Measurements from ENCODE around the gene SNCAIP. TPM values are rescaled to one million over a fixed set of nuclear protein-coding genes. Genes with fewer than 3 reads are reported as not detected.

The SNCAIP gene
- polyA plus RNA-seq, 6 donors from 2014 or later: not detected

GRCh38 chr5:122419142-122419894, 107.3 kb downstream of the SNCAIP start:
- no peaks in the 10 kb centered on the region for H3K4me1 Mint-ChIP-seq
- H3K27ac Mint-ChIP-seq: no peak overlapping the region
- H3K27me3 Mint-ChIP-seq: peaks cover 16 to 28% (median 16%) of the 10 kb centered on the region in 3 donors
- no peaks in the 10 kb centered on the region for H3K36me3 Mint-ChIP-seq
- ATAC-seq (ENCODE audit: low read depth in 2 of 2) (no peak), DNase-seq (no peak)
- no peak overlapping the region for H3K4me3 Mint-ChIP-seq
- H3K9me3 Mint-ChIP-seq: no peaks in the 10 kb centered on the region

GRCh38 chr5:122420091-122420490, 108.1 kb downstream of the SNCAIP start:
- no peaks in the 10 kb centered on the region for H3K4me1 Mint-ChIP-seq
- ATAC-seq (ENCODE audit: low read depth in 2 of 2): no peak
- H3K36me3 Mint-ChIP-seq: no peaks in the 10 kb centered on the region
- peaks cover 0 to 4% (median 0%) of the 10 kb centered on the region in 7 donors for H3K9me3 Mint-ChIP-seq
- DNase-seq: no peak
- H3K27ac Mint-ChIP-seq: no peak overlapping the region
- no peak overlapping the region for H3K4me3 Mint-ChIP-seq
- H3K27me3 Mint-ChIP-seq: peaks cover 16 to 28% (median 19%) of the 10 kb centered on the region in 3 donors

DNA sequence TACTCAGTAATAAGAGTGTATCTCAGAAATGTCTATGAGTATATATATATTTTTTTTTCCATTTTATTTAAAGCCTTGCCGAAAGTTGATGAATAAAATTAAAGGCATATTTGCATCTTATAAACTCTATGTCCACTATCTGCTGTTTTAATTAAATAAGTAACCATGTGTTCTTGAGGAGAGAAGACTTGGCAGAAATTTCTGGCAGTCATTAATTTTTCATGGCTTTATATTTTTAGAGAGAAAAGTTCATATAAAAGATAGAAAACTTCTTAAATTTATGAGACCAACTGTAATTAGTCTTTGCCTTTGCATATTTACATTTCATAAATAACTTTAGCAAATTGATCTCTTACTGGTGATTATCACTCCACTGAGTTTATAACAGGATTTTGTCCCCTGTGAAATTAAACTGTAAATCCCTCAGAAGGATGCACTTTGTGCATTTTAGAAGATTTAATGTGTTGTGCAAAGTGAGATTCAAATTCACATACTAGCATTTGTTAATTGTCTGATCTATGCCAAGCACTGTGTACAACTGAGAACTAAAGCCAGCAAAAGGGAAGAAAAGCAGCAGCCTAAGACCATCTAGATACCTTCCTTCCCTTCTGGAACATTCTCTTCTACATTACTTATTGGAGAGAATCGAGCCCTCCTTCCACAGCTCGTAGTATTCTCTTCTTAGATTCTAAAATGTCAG, 108.7 kb downstream of the SNCAIP start:
- no peaks in the 10 kb centered on the region for H3K4me1 Mint-ChIP-seq
- H3K27me3 Mint-ChIP-seq: peaks cover 19 to 33% (median 22%) of the 10 kb centered on the region in 3 donors
- ATAC-seq (ENCODE audit: low read depth in 2 of 2) (no peak), DNase-seq (no peak)
- no peak overlapping the region for H3K27ac Mint-ChIP-seq
- H3K9me3 Mint-ChIP-seq: peaks cover 0 to 4% (median 0%) of the 10 kb centered on the region in 7 donors
- no peak overlapping the region for H3K4me3 Mint-ChIP-seq
- H3K36me3 Mint-ChIP-seq: no peaks in the 10 kb centered on the region

GRCh38 chr5:122421374-122422079, 109.5 kb downstream of the SNCAIP start:
- H3K9me3 Mint-ChIP-seq: peaks cover 0 to 4% (median 0%) of the 10 kb centered on the region in 7 donors
- DNase-seq: no peak
- no peak overlapping the region for H3K4me3 Mint-ChIP-seq
- no peaks in the 10 kb centered on the region for H3K36me3 Mint-ChIP-seq
- ATAC-seq (ENCODE audit: low read depth in 2 of 2): no peak
- no peak overlapping the region for H3K27ac Mint-ChIP-seq
- peaks cover 13 to 27% (median 17%) of the 10 kb centered on the region in 3 donors for H3K27me3 Mint-ChIP-seq
- no peaks in the 10 kb centered on the region for H3K4me1 Mint-ChIP-seq

DNA sequence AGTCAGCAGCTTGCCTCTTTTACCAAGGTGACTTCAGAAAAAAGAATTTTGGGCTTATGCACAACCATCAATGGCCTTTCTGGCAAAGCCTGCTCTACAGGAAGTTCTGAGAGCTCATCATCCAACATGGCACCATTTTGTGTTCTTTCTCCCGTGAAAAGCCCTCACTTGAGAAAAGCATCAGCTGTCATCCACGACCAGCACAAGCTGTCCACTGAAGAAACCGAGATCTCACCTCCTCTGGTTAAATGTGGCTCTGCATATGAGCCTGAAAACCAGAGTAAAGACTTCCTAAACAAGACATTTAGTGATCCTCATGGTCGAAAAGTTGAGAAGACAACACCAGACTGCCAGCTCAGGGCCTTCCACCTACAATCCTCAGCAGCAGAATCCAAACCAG, 111.2 kb downstream of the SNCAIP start:
- no peaks in the 10 kb centered on the region for H3K36me3 Mint-ChIP-seq
- H3K27ac Mint-ChIP-seq: no peak overlapping the region
- ATAC-seq (ENCODE audit: low read depth in 2 of 2) (no peak), DNase-seq (no peak)
- H3K27me3 Mint-ChIP-seq: peaks cover 5 to 16% (median 16%) of the 10 kb centered on the region in 3 donors
- H3K9me3 Mint-ChIP-seq: peaks cover 0 to 4% (median 0%) of the 10 kb centered on the region in 7 donors
- H3K4me1 Mint-ChIP-seq: no peaks in the 10 kb centered on the region
- no peak overlapping the region for H3K4me3 Mint-ChIP-seq

GRCh38 chr5:122424132-122424531, 112.1 kb downstream of the SNCAIP start:
- peaks cover 5 to 10% (median 9%) of the 10 kb centered on the region in 3 donors for H3K27me3 Mint-ChIP-seq
- H3K4me1 Mint-ChIP-seq: no peaks in the 10 kb centered on the region
- no peak overlapping the region for H3K4me3 Mint-ChIP-seq
- DNase-seq: no peak
- peaks cover 0 to 5% (median 1%) of the 10 kb centered on the region in 7 donors for H3K9me3 Mint-ChIP-seq
- H3K36me3 Mint-ChIP-seq: no peaks in the 10 kb centered on the region
- H3K27ac Mint-ChIP-seq: no peak overlapping the region
- no peak for ATAC-seq (ENCODE audit: low read depth in 2 of 2)

- peaks cover 0 to 10% (median 1%) of the 10 kb centered on the region in 7 donors for H3K9me3 Mint-ChIP-seq
Measured at GRCh38 chr5:122426301-122426700, 114.3 kb downstream of the SNCAIP start.

DNA sequence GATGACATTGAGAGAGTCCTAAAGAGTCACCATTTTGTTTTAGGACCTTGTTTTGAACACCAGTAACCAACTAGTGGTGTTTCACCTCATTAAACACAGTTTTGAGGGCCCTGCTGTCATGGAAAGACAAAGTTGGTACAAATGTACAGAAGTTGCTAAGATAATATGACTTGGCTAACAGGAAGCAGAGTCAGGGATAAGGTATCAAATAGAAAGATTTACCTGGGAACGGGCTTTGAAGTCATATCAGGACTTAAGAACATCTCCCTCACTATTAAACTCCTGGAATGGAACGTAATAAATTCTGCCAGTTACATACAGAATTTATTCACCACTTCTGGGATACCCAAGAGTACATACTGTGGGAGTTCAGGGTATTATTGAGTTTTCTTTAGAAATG, 115.6 kb downstream of the SNCAIP start:
- no peaks in the 10 kb centered on the region for H3K36me3 Mint-ChIP-seq
- no peak overlapping the region for H3K27ac Mint-ChIP-seq
- DNase-seq (no peak), ATAC-seq (ENCODE audit: low read depth in 2 of 2) (no peak)
- H3K9me3 Mint-ChIP-seq: peaks cover 0 to 10% (median 1%) of the 10 kb centered on the region in 7 donors
- no peaks in the 10 kb centered on the region for H3K4me1 Mint-ChIP-seq
- H3K27me3 Mint-ChIP-seq: peaks cover 5 to 18% (median 10%) of the 10 kb centered on the region in 3 donors
- no peak overlapping the region for H3K4me3 Mint-ChIP-seq

More at GRCh38 chr5:122426301-122426700, 114.3 kb downstream of the SNCAIP start:
- ATAC-seq (ENCODE audit: low read depth in 2 of 2) (no peak), DNase-seq (no peak)
- Mint-ChIP-seq H3K27ac (no peak overlapping the region), H3K4me3 (no peak overlapping the region), H3K27me3 (peaks cover 5 to 18% (median 10%) of the 10 kb centered on the region in 3 donors), H3K4me1 (no peaks in the 10 kb centered on the region), H3K36me3 (no peaks in the 10 kb centered on the region)

DNA sequence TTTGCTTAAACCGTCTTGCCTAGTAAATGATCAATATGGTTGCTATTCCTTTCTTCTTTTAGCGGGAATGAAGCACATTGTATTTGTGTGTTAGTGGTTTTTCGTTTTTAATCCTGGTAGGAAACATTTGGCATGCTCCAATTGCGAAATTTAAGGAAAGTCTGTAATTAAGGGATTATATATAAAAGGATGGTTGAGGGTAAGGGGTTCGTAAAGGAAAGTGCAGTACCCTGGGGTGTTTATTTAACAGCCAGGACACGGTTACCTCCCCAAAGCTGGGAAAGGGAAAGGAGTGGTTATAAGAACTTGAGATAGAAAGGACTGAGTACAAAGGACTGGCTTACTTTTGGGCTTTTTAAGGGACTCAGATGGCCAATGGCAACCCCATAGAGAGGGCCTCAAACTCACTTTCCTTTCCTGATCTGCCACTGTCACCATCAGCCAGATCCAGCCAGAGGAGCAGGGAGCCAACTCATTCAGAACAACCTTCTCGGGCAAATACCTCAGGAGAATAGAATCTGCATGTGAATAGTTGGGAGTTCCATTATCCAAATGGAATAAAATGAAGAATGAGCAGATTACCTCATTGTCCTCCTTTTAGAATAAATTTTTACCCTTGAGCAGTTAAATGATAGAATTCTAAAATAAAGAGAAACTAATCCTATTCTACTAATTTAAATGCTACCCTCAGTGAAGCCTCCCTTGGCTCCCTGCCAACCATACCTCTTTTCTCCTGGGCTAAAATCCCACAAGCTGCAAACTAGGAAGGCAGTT, 117.7 kb downstream of the SNCAIP start:
- Mint-ChIP-seq H3K27ac (no peak overlapping the region), H3K27me3 (peaks cover 11 to 14% (median 13%) of the 10 kb centered on the region in 3 donors), H3K4me1 (no peaks in the 10 kb centered on the region), H3K4me3 (no peak overlapping the region), H3K9me3 (peaks cover 0 to 10% (median 0%) of the 10 kb centered on the region in 7 donors), H3K36me3 (no peaks in the 10 kb centered on the region)
- DNase-seq (no peak), ATAC-seq (ENCODE audit: low read depth in 2 of 2) (no peak)

GRCh38 chr5:122430319-122430586, 118.2 kb downstream of the SNCAIP start:
- DNase-seq (no peak), ATAC-seq (ENCODE audit: low read depth in 2 of 2) (no peak)
- H3K4me1 Mint-ChIP-seq: no peaks in the 10 kb centered on the region
- peaks cover 0 to 10% (median 0%) of the 10 kb centered on the region in 7 donors for H3K9me3 Mint-ChIP-seq
- H3K27me3 Mint-ChIP-seq: peaks cover 11 to 18% (median 16%) of the 10 kb centered on the region in 3 donors
- H3K36me3 Mint-ChIP-seq: no peaks in the 10 kb centered on the region
- no peak overlapping the region for H3K4me3 Mint-ChIP-seq
- H3K27ac Mint-ChIP-seq: no peak overlapping the region

- H3K4me3 Mint-ChIP-seq: no peak overlapping the region
- H3K27ac Mint-ChIP-seq: no peak overlapping the region
- no peak for ATAC-seq (ENCODE audit: low read depth in 2 of 2)
- H3K27me3 Mint-ChIP-seq: peaks cover 8 to 14% (median 13%) of the 10 kb centered on the region in 3 donors
- no peak for DNase-seq
- H3K36me3 Mint-ChIP-seq: no peaks in the 10 kb centered on the region
- H3K9me3 Mint-ChIP-seq: peaks cover 0 to 10% (median 0%) of the 10 kb centered on the region in 7 donors
- no peaks in the 10 kb centered on the region for H3K4me1 Mint-ChIP-seq
Measured at GRCh38 chr5:122431298-122431697, 119.3 kb downstream of the SNCAIP start.

DNA sequence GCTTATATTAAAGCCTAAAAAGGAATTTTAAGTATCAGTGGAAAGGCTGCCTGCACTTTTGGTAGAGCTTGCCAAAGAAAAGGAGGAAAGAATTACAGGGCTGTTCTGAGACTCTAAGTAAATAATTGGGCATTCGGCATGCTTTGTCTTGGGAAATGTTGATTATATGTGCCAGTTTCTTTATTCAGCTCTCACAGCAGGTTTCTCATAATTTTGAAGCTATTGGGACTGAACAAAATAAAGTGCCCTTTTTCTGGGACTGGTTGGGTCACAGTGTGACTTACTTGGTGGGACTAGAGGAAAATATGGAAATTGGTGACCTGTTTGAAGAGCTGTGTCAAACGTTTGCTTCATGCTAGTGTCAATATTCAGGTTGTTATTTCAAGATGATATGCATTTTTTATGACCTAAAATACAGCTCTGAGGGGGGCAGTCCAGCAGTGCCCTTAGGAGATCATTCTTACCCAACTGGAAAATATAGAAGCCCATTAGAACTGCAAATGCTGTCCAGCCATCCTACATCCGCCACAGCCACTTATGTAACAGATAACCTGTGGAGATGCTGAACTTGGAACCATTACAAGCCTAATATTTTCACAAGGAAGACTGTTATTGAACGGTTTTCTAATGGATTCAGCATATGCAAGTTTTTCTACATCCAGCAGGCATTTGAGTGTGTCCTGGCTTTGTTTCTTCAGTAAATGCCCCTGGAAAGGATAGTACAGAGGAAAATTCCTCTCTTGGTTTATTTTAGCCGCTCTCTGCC, 122.4 kb downstream of the SNCAIP start:
- H3K4me3 Mint-ChIP-seq: no peak overlapping the region
- H3K36me3 Mint-ChIP-seq: no peaks in the 10 kb centered on the region
- H3K4me1 Mint-ChIP-seq: no peaks in the 10 kb centered on the region
- H3K27me3 Mint-ChIP-seq: peaks cover 11 to 27% (median 22%) of the 10 kb centered on the region in 3 donors
- no peak overlapping the region for H3K27ac Mint-ChIP-seq
- H3K9me3 Mint-ChIP-seq: peaks cover 0 to 3% (median 0%) of the 10 kb centered on the region in 7 donors
- DNase-seq (no peak), ATAC-seq (ENCODE audit: low read depth in 2 of 2) (no peak)

Measured in naive B cell (primary cell).